SHP77 treated with DMSO at 0.1 percent for 48 hours (cell line): ENCODE data around the gene KCNK5.

Experiments
- DNase-seq: peaks from one replicate; lab custom pipeline; 2025; lab: John Stamatoyannopoulos, UW

Gene KCNK5, protein sequence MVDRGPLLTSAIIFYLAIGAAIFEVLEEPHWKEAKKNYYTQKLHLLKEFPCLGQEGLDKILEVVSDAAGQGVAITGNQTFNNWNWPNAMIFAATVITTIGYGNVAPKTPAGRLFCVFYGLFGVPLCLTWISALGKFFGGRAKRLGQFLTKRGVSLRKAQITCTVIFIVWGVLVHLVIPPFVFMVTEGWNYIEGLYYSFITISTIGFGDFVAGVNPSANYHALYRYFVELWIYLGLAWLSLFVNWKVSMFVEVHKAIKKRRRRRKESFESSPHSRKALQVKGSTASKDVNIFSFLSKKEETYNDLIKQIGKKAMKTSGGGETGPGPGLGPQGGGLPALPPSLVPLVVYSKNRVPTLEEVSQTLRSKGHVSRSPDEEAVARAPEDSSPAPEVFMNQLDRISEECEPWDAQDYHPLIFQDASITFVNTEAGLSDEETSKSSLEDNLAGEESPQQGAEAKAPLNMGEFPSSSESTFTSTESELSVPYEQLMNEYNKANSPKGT

DNA sequence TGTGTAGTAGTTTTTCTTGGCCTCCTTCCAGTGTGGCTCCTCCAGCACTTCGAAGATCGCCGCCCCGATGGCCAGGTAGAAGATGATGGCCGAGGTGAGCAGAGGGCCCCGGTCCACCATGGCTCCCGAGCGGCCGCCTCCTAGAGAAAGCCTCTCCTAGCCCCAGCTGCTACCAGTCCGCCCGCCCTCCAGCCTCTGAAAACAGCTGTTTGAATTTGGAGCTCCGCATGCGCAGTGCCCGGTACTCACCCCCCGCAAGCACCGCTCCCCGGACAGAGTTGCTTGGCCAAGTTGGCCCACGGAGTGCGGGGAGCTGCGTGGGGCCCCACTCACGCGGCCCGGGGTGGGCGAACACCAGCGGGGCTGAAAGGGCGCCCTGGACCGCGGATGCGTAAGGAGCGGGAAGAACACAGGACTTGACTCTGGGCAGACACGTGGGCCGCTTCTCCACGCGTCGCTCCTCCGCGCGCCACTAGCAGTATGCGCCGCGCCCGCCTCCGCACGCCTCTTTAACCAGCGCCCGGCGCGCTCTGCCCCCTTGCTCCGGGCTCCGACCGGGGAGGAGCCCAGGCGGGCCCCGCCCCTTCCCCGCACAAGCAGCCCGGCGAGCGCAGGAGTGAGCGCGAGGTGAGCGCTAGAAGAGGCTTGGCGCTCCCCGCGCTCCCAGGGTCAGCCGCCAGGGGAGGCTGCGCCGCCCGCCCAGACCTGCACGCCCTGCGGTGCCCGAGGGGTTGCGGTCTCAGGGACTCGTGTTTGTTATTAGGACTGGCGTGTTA, at the start of gene KCNK5:
KCNK5 (minus strand) TSS at position 484 of the 776 bp plus-strand sequence; CDS start at position 120, 364 bp downstream.
- no peak for DNase-seq

DNA sequence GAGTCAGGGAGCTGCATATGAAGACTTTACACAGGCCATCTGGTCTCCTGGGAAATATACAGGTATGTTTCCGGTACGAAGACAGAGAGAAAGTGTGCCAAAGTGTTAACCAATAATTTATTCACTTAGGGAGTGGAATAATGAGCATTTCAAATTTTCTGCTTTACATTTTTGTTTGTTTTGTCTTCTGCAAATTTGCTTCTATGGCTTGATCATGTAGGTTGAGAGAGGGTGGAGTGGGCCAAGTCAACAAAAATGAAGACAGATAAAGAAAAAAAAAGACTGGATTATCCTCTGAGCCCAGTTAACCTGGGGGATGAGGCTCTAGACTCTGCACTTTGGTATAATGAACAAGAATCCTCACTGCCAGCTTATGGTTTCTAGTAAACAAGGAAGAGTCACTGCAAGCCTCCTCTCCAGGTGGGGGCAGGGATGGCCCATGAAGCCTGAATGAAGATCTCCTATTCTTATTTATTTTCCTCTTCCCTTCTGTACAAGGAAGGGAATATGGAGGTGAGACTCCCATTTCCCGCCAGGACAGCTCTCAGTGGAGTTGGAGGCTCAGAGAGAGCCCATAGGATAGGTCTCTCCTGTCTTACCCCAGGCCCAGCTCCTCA, 47.2 kb upstream of the KCNK5 start:
- DNase-seq, result no peak

DNA sequence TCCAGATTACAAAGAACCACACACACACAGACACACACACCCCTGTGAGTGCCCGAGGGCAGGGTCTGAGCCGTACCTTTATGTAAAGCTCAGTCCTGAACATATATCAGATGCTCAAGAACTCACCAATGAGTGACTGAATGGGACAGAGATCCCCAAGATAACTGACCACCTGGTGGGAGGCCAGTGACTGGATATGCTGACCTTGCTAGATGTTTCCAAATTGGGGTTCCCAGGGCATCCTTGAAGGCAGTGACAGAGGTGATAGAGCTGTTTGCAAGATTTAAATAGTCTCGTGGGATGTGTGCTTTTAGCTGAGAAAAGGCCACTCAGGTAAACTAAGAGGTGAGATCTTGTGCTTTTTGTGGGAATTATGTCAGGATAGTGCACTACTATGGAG, 45.6 kb upstream of the KCNK5 start:
- DNase-seq, result no peak

DNA sequence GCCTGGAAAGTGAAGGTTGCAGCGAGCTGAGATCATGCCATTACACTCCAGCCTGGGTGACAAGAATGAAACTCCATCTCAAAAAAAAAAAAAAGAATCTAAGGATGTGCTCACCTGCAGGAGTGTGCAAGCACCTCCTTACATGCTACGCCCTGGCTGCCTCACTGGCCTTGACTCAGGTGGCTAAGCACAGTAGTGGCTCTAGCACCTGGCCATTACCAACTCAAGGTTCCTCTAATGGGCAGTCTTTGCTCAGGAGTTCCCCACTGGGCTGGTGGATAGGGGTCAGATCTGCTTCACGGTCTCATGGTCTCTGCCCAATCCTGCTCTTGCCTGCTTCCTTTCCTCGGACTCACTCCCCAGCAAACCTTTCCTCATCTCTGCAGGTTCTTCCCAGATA, 45.2 kb upstream of the KCNK5 start:
- no peak for DNase-seq

DNA sequence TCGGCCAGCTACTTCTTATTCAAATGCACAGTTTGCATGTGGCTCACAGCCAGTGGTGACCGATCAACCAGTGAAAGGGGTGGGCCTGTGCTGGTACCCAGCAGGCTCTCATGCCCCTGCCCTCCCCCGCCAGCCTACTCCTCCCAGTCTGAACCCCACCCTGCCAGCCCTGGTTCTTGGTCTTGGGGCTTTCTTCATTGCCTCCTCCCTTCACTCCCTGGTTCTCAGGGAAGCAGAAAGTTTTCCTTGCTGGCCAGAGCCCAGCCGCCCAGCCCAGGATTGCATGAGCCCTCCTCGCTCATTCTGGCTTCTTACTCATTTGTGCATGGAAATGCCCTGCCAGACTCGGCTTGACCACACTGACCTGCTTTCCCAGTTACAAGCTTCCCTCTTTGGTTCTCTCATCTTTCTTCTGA, 44.1 kb upstream of the KCNK5 start:
- DNase-seq, result no peak

DNA sequence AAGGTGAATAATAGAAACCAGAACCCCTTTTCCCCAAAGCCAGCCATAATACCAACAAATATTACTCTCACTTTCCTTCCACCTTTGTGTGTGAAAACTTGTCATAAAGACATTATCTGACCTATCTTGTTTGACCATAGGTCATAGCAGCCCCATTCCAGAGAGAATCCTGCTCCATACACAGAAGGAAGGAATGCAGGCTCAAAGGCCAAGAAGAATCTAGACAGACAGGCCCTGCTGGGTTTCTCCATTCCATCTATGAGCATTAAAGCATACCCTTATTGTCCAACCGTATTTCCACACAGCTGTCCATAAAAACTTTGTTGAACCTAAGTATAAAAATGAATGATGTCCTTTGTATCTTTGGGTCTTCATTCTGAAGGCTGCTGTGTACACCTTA, 40.7 kb upstream of the KCNK5 start:
- no peak for DNase-seq

DNA sequence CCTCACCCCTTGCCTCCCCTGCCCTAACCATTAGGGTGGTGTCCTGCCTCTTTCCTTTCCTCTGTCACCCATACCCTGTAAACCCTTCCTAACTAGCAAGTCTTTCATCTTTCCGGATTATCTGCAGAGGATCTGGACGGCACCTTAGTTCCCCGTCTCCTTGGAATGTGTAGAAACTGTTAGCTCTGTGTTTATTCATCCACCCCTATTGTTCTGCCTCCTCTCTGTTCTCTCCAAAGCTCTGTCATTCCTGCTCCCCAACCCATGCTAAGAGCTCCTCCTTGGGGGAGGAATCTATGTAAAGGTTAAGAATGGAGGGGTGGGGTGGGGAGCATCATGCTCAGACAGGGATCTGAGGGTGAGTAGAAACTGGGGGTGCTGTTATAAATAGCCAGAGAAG, 39.4 kb upstream of the KCNK5 start:
- DNase-seq, result no peak

DNA sequence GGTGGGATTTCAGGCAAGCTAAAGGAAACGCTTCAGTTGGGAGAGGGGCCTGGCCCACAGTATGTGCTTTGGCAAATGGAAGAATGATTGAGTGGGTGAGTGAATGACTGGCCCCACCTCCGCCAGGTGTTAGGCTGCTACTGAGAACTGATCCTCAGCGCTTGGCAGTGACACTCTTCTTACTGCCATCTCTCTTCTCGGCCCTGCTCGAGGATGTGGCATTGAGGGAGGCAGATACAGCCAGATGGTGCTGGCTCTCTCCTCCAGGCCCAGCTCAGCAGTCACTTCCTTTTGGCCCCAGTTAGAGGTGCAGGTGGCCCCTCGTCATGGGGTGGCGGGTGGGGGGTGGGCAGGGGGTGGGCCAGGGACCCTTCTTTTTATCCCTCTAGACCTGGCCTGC, 38.9 kb upstream of the KCNK5 start:
- DNase-seq, result no peak

DNA sequence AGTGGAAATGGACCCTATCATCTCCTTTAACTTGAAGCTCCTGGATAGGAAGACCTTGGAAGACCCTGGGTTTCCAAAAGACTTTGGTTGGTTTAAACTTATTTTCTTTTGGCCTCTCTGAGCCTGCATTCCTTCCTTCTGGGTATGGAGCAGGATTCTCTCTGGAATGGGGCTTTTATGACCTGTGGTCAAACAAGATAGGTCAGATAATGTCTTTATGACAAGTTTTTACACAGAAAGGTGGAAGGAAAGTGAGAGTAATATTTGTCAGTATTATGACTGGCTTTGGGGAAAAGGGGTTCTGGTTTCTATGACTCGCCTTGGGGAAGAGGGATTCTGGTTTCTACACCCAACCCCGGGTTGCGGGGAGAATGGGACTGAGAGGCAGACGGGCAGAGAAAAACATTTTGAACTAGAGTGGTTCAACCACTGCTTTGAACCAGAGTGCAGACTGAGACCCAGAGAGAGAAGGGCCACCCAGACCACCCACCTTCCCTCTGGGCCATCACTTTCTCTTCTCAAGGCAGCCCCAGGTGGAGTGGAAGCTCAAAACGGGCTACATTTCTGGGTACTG, 37.6 kb upstream of the KCNK5 start:
- no peak for DNase-seq

DNA sequence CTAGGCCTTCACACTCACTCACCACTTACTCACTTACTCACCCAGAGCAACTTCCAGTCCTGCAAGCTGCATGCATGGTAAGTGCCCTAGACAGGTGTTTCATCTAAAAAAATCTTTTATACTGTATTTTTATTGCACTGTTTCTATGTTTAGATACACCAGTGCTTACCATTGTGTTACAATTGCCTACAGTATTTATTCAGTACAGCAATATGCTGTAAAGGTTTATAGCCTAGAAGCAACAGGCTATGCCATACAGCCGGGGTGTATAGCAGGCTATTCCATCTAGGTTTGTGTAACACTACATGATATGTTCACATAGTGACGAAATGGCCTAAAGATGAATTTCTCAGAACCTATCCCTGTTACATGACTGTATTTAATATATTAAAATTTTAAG, 37.1 kb upstream of the KCNK5 start:
- no peak for DNase-seq

DNA sequence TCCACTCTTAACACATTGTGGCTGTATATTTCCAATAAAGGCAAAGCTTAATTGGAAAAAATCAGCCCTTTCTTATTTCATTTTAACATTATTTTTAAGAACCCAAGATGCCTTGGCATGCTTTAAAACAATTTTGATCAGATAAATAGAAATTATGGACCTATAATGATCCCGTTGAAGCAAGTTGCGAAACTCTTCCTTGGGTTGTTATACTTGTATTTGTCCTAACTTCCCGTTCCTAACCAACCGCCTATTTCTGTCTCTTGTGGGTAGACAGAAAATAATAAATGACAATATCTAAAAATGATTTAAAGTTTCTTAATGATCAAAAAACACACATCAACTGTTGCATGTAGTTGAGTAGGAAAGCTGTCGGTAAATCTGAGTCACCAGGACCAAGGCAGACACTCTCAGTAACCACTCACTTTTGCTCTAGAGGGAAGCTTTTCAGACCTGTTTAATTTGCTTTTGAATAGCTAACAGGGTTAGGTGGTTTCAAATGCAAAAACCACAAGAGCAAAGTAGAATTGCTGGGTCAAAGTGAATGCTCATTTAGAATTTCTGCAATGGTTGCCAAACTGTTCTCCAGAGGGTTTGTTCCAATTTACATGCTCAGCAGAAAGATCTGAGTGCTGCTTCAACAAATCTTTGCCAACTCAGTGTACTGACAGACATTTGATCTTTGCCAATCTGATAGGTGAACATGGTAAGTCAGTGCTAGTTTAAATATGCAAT, 34.2 kb upstream of the KCNK5 start:
- DNase-seq, result no peak

DNA sequence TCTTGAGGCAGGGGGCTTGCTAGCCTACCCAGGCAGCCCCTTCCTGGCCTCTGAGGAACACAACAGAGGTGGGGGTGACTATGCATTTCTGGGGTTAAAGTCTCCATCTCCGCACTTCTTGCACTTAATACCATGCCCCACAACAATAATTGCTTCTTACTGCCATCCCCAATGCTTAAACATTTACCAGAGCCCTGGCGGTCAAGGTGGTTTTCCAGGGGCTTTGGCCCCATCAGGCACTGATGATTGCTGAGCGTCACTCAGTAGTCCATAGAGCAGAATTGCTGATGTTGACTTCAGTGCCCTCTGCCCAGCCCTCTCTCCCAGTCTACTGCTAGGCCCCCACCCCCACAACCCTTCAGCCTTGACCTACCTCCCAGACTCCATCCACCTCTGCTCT, 32.5 kb upstream of the KCNK5 start:
- DNase-seq, result no peak

DNA sequence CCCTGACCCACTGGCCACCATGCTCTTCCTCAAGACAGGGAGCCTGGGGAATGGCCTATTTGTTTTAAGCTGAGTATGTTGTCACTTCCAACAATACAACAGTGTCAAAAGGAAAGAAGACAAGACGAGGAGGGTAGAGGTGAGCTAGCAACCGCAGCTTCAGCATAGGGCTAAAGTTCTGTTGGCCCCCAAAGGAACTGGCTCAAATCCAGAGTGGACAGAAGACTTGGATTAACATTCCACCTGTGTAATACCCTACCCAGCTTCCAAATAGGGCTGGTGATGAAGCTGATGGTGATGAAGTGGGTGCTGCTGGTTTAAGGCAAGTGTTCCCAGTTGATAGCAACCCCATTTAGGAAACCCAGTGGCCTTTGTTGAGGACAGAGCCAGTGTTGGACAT, 31.7 kb upstream of the KCNK5 start:
- no peak for DNase-seq

DNA sequence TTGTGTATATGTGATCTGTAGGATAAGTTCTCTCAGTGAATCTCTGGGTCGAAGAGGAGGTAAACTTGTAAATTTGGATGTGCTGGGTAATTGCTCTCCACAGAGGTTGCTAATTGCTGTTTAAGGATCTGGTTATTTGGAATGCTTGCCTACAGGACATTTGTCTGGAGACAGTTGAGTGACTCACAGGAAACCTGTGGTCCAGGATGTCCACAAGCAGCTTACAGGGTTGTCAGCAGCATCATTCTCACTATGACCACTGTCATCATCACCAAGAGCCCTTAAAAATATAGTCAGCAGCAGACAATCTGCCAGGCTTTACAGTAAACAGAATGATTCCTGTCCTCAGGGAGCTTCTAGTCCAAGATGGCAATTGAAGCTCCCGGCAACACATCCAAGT, 31.2 kb upstream of the KCNK5 start:
- DNase-seq, result no peak

DNA sequence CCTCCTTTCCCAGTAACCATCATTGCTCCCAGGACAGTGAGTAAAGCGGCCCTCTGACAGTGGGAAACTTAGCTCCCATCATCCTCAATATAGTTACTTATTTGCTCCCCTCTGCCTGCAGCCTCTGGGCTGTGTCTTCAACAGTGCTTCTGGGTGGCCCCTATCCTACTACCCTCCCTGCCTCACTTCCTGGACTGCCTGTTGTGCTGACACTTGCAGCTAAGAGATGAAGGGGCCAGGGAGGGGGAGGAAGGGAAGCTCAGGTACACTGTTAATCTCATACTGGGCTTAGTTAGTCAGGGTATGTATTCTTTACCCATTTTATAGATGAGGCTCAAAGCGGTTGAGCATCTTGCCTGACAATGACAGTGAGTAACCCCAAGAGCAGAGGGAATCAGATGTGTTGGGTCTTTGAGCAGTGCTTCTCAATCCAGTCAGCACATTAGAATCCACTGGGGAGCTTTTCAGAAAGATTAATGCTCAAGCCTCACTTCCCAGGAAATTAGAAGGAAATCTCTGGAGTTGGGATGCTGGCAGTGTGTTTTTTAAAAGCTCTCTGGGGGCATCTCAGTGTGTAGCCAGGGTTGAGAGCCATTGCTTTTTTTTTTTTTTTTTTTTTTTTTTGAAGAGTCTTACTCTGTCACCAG, 27.1 kb upstream of the KCNK5 start:
- no peak for DNase-seq

DNA sequence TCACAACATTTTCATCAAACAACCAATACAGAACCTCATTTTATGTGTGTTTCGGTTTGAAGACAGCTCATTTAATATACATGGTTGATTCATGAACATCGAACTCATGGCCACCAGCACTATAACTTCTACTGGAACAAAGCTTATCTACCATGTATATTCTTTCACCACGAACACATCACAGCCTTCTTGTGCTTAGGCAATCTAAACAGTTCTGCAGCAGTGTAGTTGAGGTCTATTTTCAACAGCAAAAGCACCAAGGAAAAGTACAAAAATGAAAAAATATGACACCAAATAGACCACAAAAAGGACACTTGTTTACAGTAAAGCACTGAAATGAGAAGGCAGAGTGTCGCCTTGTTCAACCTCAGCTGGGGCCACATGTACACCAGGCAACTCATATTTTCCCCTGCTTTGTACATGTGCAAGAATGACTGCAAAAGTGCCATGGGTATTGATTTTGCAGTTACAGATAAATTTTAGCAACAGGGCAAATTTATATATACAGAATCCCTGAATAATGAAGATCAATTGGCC, 25.8 kb upstream of the KCNK5 start:
- DNase-seq, result no peak

DNA sequence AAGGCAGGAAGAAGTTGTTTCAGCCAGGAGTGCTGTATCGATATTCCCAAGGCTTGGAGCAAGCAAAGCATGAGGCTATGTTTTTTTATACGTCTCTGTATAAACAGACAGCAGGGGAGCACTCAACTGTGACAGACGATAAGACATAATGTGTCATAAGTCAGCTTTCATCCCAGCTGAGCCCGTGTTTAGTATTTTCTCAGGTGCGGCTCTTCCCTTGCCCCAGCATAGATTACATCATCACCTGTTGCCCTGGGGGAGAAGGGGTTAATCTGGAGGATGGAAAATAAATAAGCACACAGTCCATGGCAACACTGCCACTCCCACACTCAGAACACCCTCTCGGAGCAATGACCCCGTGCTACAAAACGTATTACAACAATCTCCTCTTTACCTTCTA, 22.1 kb upstream of the KCNK5 start:
- DNase-seq, result no peak

DNA sequence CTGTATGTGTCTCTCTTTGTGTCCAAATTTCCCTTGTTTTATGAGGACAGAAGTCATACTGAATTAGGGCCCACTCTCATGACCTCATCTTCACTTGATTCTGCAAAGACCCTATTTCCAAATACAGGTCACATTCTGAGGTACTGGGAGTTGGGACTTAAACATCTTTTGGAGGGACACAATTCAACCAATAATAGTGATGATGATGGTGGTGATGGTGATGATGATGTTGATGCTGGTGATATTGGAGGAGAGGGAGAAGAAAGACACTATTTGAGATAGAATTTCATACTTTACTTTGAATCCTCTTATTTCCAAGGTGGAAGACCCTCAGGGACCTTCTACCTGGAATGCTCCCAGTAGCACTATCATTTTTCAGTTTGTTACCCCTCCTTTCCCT, 21.2 kb upstream of the KCNK5 start:
- DNase-seq, result no peak

DNA sequence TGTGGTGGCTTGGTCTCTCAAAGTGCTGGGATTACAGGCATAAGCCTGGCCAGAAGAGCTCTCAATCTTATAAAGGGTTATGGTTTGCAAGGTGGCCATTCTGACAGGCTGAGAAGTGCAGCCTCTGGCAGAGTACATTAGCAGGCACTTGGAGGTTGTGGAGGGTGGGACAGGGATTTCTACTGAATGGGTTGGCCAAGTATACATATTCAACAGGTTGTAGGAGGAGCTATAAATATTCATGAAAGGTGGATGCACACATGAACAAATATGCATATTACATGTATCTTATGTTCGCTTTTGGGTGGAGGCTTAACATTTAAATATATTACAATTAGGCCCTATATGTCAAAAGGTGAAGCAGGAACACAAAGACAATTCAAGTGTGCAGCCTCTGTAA, 20.0 kb upstream of the KCNK5 start:
- no peak for DNase-seq

DNA sequence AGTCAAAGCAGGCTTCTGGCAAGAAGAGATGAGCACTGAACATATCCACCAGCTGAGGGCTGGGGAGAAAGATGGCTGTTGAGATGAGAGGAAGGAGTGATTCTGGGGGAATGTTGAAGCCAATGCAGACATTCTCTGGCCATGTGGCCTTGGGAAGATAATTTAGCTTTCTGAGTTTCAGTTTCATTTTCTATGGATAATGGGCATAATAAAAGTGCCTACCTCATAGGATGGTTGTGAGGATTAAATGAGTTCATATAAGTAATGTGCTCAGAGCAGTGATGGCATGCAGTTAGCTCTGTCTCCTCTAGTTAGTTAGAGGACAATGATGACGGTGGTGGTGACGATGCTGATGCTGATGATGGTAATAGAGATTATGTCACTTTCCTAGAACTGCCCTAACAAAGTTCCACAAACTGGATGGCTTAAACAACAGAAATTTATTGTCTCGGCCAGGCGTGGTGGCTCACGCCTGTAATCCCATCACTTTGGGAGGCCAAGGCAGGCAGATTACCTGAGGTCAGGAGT, 18.5 kb upstream of the KCNK5 start:
- no peak for DNase-seq

DNA sequence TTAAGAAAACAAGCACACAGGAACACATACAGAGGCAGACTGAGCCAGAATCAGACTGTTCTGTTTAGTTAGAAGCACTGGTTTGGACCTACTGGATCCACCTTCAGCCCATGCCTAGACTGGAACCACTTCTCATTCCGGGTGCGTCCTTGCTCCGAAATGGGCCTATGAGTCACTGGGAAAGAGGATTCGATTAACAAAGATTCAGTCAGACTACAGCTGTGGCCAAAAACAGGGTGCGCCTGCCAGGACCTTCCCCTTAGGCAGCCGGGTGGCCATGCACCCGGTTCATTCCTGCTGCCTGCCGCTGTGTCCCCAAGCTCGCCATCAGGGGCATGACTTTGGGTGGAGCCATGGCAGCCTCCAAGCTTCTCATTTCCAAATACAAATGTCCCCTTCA, 14.5 kb upstream of the KCNK5 start:
- no peak for DNase-seq
